GM19468 (cell line): ENCODE results near the gene TRIP13.
"Not testable (repeated sequence)": the region's sequence is repeated elsewhere in the genome, so short reads cannot be mapped to it uniquely, and the experiment has no call there.

Experiments
- ATAC-seq: cut with Tn5 transposase; IDR thresholded peaks from one replicate; pipeline ENCODE4 v1.9.1; 2021; ENCODE audit warnings: mild to moderate bottlenecking, moderate library complexity, moderate number of reproducible peaks; ENCODE audit not compliant: unreplicated experiment; ENCODE audit errors: extremely low read depth

Gene TRIP13

DNA sequence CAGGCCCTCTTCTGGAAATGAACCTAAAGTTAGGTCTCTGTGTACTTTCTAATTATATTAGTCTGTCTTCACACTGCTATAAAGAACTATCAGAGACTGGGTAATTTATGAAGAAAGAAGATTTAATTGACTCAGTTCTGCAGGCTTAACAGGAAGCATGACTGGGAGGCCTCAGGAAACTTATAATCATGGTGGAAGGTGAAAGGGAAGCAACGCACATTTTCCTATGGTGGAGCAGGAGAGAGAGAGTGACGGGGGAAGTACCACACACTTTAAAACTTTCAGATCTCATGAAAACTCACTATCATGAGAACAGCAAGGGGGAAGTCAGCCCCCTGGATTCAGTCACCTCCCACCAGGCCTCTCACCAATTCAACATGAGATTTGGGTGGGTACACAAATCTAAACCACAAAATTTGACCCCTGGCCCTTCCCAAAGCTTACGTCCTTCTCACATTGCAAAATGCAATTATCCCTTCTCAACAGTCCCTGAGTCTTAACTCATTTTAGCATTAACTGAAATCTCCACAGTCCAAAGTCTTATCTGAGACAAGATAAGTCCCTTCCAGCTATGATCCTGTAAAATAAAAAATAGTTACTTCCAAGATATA is 40.7 kb downstream of the TRIP13 start:
- no peak for ATAC-seq

DNA sequence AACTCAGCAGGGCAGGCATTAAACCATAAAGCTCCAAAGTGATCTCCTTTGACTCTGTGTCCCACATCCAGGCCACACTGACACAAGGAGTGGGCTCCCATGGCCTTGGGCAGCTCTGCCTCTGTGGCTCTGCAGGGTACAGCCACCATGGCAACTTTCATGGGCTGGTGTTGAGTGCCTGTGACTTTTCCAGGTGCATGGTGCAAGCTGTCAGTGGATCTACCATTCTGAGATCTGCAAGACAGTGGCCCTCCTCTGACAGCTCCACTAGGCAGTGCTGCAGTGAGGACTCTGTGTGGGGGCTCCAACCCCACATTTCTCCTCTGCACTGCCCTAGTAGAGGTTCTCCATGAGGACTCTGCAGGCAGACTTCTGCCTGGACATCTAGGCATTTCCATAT is 41.3 kb downstream of the TRIP13 start:
- not testable (repeated sequence) for ATAC-seq

DNA sequence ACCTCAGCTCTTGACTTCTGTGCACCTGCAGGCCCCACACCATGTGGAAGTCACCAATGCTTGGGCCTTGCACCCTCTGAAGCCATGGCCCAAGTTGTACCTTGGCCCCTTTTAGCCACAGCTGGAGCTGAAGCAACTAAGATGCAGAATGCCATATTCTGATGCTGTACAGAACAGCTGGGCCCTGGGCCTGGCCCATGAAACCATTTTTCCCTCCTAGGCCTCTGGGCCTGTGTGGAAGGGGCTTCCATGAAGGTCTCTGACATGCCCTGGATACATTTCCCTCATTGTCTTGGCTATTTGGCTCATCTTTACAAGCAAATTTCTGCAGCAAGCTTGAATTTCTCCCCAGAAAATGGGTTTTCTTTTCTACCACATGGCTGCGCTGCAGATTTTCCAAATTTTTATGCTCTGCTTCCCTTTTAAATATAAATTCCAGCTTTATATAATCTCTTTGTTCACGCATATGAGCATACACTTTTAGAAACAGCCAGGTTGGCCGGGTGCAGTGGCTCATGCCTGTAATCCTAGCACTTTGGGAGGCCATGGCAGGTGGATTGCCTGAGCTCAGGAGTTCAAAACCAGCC is 41.8 kb downstream of the TRIP13 start:
- not testable (repeated sequence) for ATAC-seq

DNA sequence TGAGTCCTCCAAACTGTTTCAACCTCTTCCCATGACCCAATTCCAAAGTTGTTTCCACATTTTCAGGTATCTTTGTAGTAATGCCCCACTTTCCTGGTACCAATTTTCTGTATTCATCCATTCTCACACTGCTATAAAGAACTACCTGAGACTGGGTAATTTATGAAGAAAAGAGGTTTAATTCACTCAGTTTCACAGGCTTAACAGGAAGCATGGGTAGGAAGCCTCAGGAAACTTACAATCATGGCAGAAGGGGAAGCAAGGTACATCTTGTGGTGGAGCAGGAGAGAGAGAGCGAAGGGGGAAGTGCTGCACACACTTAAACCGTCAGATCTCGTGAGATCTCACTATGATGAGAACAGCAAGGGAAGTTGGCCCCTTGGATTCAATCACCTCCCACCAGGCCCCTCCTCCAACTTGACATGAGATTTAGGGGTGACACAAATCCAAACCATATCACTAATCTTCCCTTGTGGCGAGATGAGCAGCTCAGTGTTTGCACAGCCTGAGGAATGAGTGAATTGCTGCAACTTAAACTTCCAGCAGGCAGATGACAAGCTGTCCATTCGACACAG is 42.9 kb downstream of the TRIP13 start:
- ATAC-seq: no peak

DNA sequence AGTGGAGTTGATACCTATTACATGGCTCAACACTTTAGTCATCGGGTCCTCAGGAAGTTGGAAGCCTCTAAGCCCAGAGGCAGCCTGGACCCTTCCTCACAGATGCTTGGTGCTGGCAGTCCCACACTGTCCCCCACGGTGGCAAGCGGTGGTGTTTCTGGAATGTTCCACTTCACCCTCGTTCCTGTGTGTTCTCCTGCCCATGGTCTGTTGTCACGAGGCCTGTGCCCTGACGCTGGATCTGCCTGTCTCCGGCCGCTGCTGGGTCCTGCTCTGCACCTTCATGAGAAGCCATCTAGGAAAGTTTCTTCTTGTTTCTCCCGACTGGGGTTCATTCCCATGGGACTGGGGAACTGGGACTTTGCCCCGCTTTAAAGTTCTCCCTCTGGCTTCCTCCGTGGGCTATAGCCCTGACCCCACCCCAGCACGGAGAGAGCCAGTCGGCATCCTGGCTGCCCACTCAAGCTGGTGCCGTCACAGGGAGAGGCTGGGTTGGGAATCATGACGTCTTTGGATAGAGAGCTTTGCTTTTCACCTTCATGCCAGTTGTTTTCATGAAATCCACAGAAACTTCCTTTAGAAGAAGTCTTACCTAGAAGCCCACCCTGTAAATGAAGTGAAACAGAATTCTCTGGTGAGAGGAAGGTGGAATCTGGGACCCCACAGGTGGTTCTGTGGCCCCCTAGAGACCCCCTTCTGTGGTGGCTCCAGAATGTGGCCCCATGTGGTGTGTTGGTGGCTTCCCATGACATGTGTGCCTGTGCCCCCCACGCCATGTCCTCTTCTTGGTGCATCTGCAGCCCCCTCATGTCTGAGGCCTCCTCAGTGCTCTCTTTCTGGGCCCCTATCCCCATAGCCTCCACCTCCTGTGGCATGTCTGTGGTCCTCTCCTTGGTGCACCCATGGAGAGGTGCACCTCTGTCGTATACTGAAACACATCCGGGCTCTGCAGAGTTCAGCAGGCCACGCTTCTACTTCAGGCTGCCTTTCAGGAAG is 43.8 kb downstream of the TRIP13 start:
- no peak for ATAC-seq

DNA sequence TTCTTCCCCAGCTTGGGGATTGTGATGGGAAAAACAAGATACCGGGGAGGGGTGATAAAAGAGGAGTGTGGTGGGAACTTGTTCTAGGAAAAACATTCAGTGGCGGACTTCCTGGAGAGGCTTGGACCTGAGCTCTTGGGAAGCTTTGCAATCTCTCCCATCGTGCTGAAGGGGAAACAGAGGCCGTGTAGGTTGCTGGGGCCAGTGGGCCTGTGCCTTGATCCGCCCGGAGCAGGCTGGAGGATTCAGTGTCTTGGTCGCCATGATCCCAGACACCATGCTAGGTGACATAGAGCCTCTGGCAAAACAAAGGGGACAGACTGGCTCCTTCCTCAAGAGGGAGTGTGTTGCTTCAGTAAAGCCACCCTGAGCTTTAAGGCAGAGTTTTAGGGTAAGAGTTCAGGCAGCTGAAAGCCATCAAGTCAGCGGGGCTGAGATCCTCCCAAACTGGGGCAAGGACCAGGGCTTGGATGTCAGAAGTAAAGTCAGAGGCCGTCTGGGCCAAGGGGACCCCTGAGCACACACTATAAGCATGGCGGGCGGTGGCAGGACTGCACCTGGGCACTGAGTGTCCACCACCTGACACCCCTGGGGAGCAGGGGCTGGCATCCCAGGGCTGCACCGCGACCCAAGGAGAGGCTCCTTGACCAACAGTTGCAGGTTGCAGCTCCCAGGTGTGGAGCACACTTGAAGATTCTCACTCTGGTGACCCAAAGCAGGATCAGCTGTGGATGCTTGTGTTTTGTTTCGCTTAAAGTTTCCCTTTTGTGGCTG is 44.7 kb downstream of the TRIP13 start:
- no peak for ATAC-seq

DNA sequence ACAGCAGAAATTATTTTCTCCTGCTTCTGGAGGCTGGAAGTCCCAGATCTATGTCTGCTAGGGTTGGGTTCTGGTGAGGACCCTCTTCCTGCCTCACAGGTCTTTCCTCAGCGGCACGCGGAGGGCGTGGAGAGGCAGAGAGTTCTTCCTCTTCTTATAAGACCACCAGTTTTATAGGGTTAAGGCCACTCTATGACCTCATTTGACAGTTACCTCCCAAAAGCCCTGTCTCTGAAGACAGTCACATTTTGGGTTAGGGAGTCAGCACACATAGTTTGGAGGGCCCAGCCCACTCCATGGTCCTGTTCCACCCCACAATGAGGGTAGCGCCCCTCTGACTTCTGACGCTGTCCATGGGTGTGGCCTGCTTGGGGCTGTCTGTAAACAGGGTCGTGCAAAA is 46.7 kb downstream of the TRIP13 start:
- ATAC-seq: no peak

DNA sequence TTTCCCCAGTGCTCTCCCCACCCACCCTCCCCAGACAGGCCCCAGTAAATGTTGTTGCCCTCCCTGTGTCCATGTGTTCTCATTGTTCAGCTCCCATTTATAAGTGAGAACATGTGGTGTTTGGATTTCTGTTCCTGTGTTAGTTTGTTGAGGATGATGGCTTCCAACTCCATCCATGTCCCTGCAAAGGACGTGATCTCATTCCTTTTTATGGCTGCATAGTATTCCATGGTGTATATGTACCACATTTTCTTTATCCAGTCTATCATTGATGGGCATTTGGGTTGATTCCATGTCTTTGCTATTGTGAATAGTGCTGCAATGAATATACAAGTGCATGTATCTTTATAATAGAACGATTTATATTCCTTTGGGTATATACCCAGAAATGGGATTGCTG is 48.1 kb downstream of the TRIP13 start:
- ATAC-seq: not testable (repeated sequence)

DNA sequence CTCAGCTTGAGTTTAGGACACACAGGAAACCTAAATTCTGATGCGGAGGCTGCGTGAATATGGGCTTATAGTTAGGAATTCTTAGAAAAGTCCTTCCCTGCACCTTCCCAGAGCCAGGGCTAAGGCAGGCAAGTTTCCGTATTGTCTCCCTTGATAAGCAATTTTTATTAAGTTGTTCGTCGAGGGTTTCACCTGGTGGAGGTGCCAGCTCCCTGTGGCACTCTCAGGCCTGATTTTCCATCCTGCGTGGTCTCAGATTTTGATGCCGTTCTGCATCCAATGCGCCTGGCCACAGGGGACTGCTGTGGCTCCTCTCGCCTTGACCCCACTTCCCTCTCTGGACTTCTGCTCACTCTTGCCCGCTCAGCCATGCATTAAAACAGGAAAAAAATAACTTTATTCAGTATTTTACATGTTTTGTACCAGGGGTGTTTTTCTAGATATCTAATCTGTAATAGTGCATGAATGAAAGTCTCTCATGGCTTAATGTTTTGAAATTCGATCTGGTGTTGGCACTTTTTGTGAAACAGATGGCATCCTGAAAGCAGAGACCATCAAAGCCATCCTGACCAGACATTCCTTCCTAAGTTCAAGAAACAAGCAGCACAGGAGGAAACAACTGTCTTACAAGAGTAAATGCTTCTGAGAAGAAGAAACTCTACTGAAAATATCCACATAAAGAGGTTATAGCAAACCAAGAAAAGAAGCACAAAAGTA is 50.7 kb downstream of the TRIP13 start:
- ATAC-seq: no peak

DNA sequence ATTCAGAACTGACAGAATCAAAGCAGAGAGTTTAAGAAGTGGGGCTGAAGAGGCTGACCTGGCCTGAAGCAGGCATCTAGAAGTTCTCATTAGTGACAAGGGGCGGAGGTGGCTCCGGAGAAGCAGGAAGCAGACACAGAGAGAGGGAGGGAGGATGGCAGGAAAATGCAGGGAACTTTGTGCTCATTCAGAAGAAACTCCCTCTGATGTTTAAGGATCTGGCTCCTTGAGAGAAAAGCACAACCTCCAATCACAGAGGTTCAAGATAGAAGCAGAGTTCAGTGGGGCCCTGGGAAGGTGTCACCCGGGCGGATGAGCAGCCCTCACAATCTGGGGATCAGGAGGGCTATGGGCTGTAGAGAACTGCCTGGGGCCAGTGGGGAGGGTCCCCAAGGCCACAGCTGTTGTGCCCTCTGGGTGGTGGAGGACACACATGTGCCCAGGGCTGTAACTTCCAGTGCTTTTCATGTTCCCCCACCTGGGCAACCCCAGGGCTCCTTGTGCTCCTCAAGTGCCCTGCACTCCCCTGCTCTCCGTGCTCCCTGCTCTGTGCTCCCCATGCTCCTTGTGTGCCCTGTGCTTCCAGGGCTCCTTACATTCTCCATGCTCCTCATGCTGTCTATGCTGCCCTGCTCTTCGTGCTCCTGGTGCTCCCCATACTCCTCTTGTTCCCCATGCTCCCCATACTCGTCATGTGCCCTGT is 51.4 kb downstream of the TRIP13 start:
- no peak for ATAC-seq

DNA sequence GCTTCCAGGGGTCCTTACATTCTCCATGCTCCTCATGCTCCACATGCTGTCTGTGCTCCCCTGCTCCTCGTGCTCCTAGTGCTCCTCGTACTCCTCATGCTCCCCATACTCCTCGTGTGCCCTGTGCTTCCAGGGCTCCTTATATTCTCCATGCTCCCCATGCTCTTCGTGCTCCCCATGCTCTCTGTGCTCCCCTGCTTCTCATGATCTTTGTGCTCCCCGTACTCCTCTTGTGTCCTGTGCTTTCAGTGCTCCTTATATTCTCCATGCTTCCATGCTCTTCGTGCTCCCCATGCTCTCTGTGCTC is 51.9 kb downstream of the TRIP13 start:
- no peak for ATAC-seq

DNA sequence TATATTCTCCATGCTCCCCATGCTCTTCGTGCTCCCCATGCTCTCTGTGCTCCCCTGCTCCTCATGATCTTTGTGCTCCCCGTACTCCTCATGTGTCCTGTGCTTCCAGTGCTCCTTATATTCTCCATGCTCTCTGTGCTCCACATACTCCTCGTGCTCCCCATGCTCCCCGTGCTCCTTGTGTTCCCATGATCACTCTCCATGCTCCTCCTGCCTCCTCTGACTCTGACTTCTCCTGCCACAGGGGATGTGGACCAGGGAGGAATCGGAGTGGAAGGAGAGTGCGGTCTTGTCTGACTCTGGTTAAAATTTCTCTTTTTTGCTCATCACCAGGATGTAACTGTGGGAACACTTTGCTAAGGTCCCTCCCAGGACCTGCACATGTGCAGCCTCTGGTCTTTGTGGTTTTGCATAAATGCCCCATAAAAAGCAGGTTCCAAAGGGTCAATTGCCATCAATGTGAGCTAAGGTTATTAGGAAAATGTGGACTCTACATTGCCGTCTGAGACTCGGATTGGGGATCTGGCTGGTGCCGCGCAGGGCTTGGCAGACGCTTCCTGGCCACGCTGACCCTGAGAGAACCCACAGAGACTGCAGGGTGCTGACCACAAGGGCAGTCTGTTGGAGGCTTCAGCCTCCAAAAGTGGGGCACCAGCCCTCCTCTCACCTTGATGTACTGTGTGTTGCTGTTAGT is 52.5 kb downstream of the TRIP13 start:
- no peak for ATAC-seq

DNA sequence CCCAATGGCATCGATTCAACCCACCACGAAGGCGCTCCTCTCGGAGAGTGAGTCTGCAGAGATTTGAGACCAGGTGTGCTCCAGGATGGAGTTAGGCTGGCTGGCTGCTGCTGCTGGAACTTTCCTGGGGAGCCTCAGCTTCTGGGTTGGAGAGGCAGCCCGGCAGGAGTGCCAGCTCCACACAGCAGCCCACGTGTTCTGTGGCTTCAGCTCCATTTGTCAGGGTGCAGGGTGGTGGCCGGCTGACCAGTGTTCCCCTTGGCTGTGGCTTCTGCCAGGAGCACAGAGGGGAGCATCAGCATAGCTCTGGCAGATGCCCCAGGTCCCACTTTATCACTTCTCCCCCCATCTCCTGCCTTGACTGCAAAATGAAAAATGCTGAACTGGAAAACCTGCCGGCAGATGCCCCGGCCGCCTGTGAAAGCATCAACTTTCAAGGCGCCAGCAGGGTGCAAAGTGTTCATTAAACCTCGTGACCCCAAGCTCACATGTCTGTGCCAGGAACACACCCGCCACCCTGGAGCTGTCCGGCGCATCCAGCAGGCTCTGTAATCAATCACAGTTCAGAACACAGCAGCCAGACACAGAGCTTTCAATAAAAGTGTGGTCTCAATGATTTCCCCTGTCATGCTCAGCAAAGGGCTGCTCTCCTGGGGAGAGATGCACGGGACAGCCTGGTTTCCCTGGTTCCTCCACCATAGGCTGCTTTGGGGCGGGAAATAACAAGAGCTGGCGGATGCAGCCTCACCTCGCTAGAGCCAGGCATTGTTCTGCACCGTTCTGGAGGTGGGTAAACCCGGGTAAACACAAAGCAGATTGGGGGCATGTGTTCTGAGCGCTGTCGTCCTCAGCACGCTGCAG is 53.2 kb downstream of the TRIP13 start:
- no peak for ATAC-seq

DNA sequence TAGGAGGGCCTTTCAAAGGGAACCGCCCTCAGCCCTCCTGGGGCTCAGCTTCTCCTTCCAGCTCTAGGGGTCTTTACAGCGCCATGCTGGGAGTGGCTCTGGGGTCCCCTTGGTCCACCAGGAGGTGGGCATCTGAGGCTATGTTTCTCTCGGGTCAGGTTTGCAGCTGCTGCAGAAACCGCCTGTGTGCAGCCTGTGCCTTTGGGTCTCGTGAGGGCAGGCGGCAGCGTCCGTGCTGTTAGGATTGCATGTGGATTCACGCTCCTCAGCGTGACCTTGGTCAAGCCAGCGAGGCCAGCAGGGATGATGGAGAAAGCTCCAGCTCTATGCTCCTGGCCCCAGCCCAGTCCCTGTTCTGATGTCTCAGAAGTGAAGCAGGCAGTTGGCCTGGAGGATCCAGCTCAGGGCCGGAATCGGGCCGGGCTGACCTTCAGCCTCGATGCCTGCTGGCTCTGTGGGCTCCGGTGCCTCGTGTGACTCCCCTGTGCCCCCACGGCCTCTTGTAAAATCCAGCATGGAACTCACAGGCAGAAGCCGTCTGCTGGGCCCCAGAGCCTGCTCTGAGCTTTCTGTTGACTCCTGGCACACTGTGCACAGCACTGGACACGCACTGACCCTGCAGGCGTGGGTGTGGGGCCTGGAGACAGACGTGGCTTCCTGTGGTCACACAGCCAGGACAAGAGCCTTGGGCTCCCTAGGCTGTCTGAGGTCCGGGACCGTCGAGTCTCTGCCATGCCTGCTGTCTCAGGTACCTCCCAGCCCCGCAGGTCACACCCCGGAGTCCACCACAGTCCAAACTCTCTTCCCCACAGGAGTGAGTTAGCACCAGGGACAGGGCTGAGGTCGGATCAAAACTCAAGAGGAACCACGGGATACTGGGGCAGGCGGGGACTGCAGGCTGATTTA is 54.3 kb downstream of the TRIP13 start:
- no peak for ATAC-seq

DNA sequence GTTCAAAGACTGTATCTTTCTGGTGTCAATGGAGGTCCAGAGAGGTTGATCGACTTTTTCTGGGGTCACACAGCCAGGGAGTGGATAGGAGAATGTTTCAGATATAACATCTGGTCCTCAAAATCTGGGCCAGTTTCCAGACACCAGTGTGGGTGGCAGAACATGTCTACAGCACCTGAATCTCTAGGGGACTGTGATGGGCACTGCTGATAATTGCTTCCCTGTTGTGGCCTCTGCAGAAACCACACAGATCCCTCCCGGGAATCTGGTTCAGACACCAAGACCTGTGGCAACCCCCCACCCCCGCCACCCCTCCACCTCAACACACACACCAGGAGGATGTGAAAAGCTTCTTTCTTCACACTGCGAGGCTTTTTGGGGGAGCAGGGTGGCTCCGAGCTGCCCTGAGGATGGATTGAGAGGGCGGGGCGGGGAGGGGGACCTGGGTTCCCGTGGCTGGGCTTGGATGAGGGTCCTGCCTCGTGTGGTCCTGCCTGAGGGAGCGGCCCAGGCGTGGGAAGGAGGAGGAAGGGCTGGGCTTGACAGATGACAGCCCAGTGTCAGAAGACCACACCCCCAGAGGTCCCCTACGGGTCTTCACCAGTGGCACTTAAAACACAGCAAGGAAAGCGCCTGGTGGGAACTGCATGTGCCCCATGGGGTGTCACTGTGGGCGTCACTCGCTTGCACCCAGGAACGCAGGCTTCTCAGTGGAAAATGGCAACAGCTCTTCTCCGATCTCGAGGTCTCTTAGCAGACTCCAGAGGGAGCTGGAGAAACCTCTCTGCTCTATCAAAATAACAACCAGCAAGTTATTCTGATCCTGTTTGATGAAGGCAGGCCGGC is 55.2 kb downstream of the TRIP13 start:
- no peak for ATAC-seq
